IMR-90 (cell line): Measurements from ENCODE around the gene SPATA46. TPM values are rescaled to one million over a fixed set of nuclear protein-coding genes. Genes with fewer than 3 reads are reported as not detected.

Source experiments
- ATAC-seq: fragments of 200-7000 bp; cut with Tn5 transposase; 2 replicates; pipeline ENCODE4 v1.9.1; 2020; ENCODE audit warnings: low read depth, mild to moderate bottlenecking, moderate library complexity
- BruUV-seq: library from RNA; stranded (reverse); fragments of 400-500 nt; replicated peaks from 2 replicates; lab custom pipeline; 2021; lab: Mats Ljungman, UMichigan
- CTCF ChIA-PET: fragments of 300-600 bp; formaldehyde crosslinking; extraction: SDS; loops from one replicate; lab custom pipeline; 2021; ENCODE audit warnings: antibody characterized with exemption; lab: Yijun Ruan, JAX
- POLR2A ChIA-PET: fragments of 300-600 bp; sonication (Branson Sonifier 250); formaldehyde crosslinking; loops from one replicate; lab custom pipeline; 2022; ENCODE audit warnings: antibody characterized with exemption; ENCODE audit not compliant: unreplicated experiment; lab: Charles Lee
- DNase-seq: peaks from one replicate; pipeline ENCODE4 v3.0.0; 2013
- H2AFZ ChIP-seq: replicated peaks from 2 replicates; pipeline ENCODE3; 2013; ENCODE audit warnings: low read length, mild to moderate bottlenecking; ENCODE audit not compliant: poor library complexity
- H2AK5ac ChIP-seq: 2 replicates; pipeline ENCODE4 v1.6.1; 2013; ENCODE audit warnings: low read depth, low read length, inconsistent platforms
- H2AK9ac ChIP-seq: replicated peaks from 2 replicates; pipeline ENCODE3; 2013; ENCODE audit warnings: mild to moderate bottlenecking, low read depth, low read length, moderate library complexity; ENCODE audit not compliant: poor library complexity
- H2BK120ac ChIP-seq: 2 replicates; pipeline ENCODE4 v1.6.1; 2013; ENCODE audit warnings: low read depth, low read length, inconsistent platforms
- H2BK15ac ChIP-seq: 3 replicates; pipeline ENCODE4 v1.6.1; 2013; ENCODE audit warnings: low read depth, low read length, inconsistent platforms
- H2BK20ac ChIP-seq: 2 replicates; pipeline ENCODE4 v1.6.1; 2013; ENCODE audit warnings: low read depth, mild to moderate bottlenecking, inconsistent platforms, low read length, moderate library complexity
- H2BK5ac ChIP-seq: 2 replicates; pipeline ENCODE4 v1.6.1; 2013; ENCODE audit warnings: mild to moderate bottlenecking, low read depth, low read length, inconsistent platforms; ENCODE audit not compliant: poor library complexity, severe bottlenecking
- H3K14ac ChIP-seq: replicated peaks from 2 replicates; pipeline ENCODE4 v1.6.1; 2013; ENCODE audit warnings: low read depth, low read length, inconsistent platforms
- H3K18ac ChIP-seq: 2 replicates; pipeline ENCODE4 v1.6.1; 2013; ENCODE audit warnings: low read depth, low read length, control low read depth
- H3K23ac ChIP-seq: 2 replicates; pipeline ENCODE4 v1.6.1; 2013; ENCODE audit warnings: low read depth, low read length, inconsistent platforms
- H3K27ac ChIP-seq: 2 replicates; pipeline ENCODE4 v1.5.1; 2013; ENCODE audit warnings: mild to moderate bottlenecking, control low read depth, low read length; ENCODE audit not compliant: insufficient read depth
- H3K27me3 ChIP-seq: 2 replicates; pipeline ENCODE4 v1.6.1; 2013; ENCODE audit warnings: low read length; ENCODE audit not compliant: control insufficient read depth, insufficient read depth
- H3K36me3 ChIP-seq: 2 replicates; pipeline ENCODE4 v1.6.1; 2013; ENCODE audit warnings: low read length, mixed read lengths; ENCODE audit not compliant: control insufficient read depth, insufficient read depth
- H3K4ac ChIP-seq: 2 replicates; pipeline ENCODE4 v1.6.1; 2013; ENCODE audit warnings: low read depth, low read length, inconsistent platforms
- H3K4me1 ChIP-seq: 2 replicates; pipeline ENCODE4 v1.6.1; 2013; ENCODE audit warnings: low read length, mixed read lengths; ENCODE audit not compliant: control insufficient read depth, insufficient read depth
- H3K4me2 ChIP-seq: 2 replicates; pipeline ENCODE4 v1.6.1; 2013; ENCODE audit warnings: low read depth, mild to moderate bottlenecking, control low read depth, low read length, moderate library complexity
- H3K4me3 ChIP-seq: 2 replicates; pipeline ENCODE4 v1.5.1; 2013; ENCODE audit warnings: low read depth, mild to moderate bottlenecking, control low read depth, low read length, moderate library complexity; ENCODE audit not compliant: insufficient read depth
- H3K56ac ChIP-seq: 2 replicates; pipeline ENCODE4 v1.6.1; 2013; ENCODE audit warnings: low read length, inconsistent platforms; ENCODE audit not compliant: insufficient read depth; ENCODE audit errors: extremely low read depth
- H3K79me1 ChIP-seq, 2 experiments: 2 replicates each; pipeline ENCODE4 v1.6.1; 2013; ENCODE audit warnings: low read length in 2 of 2, inconsistent platforms in 1 of 2, low read depth in 1 of 2
- H3K9ac ChIP-seq: 2 replicates; pipeline ENCODE4 v1.6.1; 2013; ENCODE audit warnings: low read depth, low read length, control low read depth
- H3K9me1 ChIP-seq: 2 replicates; pipeline ENCODE4 v1.6.1; 2013; ENCODE audit warnings: low read length, inconsistent platforms; ENCODE audit not compliant: insufficient read depth
- H3K9me3 ChIP-seq: 2 replicates; pipeline ENCODE4 v1.6.1; 2013; ENCODE audit warnings: low read length; ENCODE audit not compliant: control insufficient read depth, insufficient read depth
- H4K20me1 ChIP-seq: 2 replicates; pipeline ENCODE4 v1.6.1; 2013; ENCODE audit warnings: low read length, inconsistent platforms; ENCODE audit not compliant: insufficient read depth
- H4K5ac ChIP-seq: 2 replicates; pipeline ENCODE4 v1.6.1; 2013; ENCODE audit warnings: mild to moderate bottlenecking, low read depth, low read length, control low read depth
- H4K8ac ChIP-seq, 2 experiments: 2 replicates each; pipeline ENCODE4 v1.6.1; 2013; ENCODE audit warnings: low read depth in 2 of 2, low read length in 2 of 2, control low read depth in 1 of 2, inconsistent platforms in 1 of 2
- H4K91ac ChIP-seq: 2 replicates; pipeline ENCODE4 v1.6.1; 2013; ENCODE audit warnings: low read depth, low read length, inconsistent platforms; ENCODE audit not compliant: insufficient read depth
- BHLHE40 ChIP-seq: fragments of 150-350 bp; IDR thresholded peaks from 2 replicates; pipeline ENCODE4 v1.6.1; 2016; ENCODE audit warnings: mild to moderate bottlenecking, low read depth, low read length
- CEBPB ChIP-seq: IDR thresholded peaks from 2 replicates; pipeline ENCODE4 v1.6.1; 2012; ENCODE audit warnings: low read depth, low read length, improper control_type of control experiment
- CHD1 ChIP-seq: IDR thresholded peaks from 2 replicates; pipeline ENCODE4 v1.6.1; 2012; ENCODE audit warnings: low read depth, low read length, improper control_type of control experiment
- FOS ChIP-seq: fragments of 150-350 bp; IDR thresholded peaks from 2 replicates; pipeline ENCODE4 v1.6.1; 2016; ENCODE audit warnings: low read depth, low read length
- MAFK ChIP-seq: IDR thresholded peaks from 2 replicates; pipeline ENCODE4 v1.6.1; 2012; ENCODE audit warnings: low read depth, low read length, improper control_type of control experiment
- MAZ ChIP-seq: IDR thresholded peaks from 2 replicates; pipeline ENCODE4 v1.6.1; 2012; ENCODE audit warnings: low read depth, mild to moderate bottlenecking, low read length, improper control_type of control experiment, moderate library complexity, borderline replicate concordance
- NFE2L2 ChIP-seq: fragments of 150-350 bp; IDR thresholded peaks from 2 replicates; pipeline ENCODE4 v1.6.1; 2016; ENCODE audit warnings: low read depth, mild to moderate bottlenecking, low read length
- RCOR1 ChIP-seq: IDR thresholded peaks from 2 replicates; pipeline ENCODE4 v1.6.1; 2012; ENCODE audit warnings: mild to moderate bottlenecking, low read length, improper control_type of control experiment; ENCODE audit not compliant: insufficient replicate concordance
- RFX5 ChIP-seq: IDR thresholded peaks from 2 replicates; pipeline ENCODE4 v1.8.0; 2012; ENCODE audit warnings: low read depth, mild to moderate bottlenecking, low read length, moderate library complexity
- SMC3 ChIP-seq: fragments of 150-350 bp; IDR thresholded peaks from 2 replicates; pipeline ENCODE4 v1.6.1; 2016; ENCODE audit warnings: low read depth, mild to moderate bottlenecking, antibody characterized with exemption, low read length, moderate library complexity
- WGBS, 2 experiments: methylation state at CpG; one replicate each; pipeline versions ENCODE4 v1.1.5 to v1.1.7; 2013; ENCODE audit warnings: missing lambda C conversion rate in 2 of 2; ENCODE audit not compliant: insufficient read length in 1 of 2; ENCODE audit errors: extremely low coverage in 2 of 2; 5-methylcytosine and 5-hydroxymethylcytosine counted together
- dilution Hi-C: fragments of 300-500 bp; cut with HindIII; formaldehyde crosslinking; loops from one replicate; pipeline ENCODE4 v1.14.3; 2018; ENCODE audit warnings: low sequenced_read_pairs; ENCODE audit not compliant: unreplicated experiment
- in situ Hi-C: fragments of 300-500 bp; cut with MboI; formaldehyde crosslinking; loops from 3 replicates; pipeline ENCODE4 v1.14.3; 2019; ENCODE audit warnings: low sequenced_read_pairs, inconsistent platforms, mixed read lengths
- intact Hi-C: fragments of 100-400 bp; cut with micrococcal nuclease; formaldehyde crosslinking; loops from 2 replicates; pipeline ENCODE4 v1.10.0; 2022
- polyA plus RNA-seq, 3 experiments: library from polyadenylated mRNA; depleted of rRNA; stranded (reverse); fragments of >200 nt; gene quantifications; 2 replicates each; pipeline ENCODE4 v1.2.3, GENCODE V29; 2012; ENCODE audit warnings: low replicate concordance in 1 of 3
- total RNA-seq: library from RNA; depleted of rRNA; stranded (reverse); fragments of >200 nt; gene quantifications from 2 replicates; pipeline ENCODE4 v1.2.3, GENCODE V29; 2012
- TF ChIP-seq, protein P1 (sequence below): fragments of 150-350 bp; IDR thresholded peaks from 2 replicates; pipeline ENCODE4 v1.6.1; 2017; ENCODE audit warnings: mild to moderate bottlenecking, antibody characterized with exemption, low read length, low read depth
- TF ChIP-seq, protein P2 (sequence below): conservative IDR thresholded peaks from 2 replicates; pipeline ENCODE4 v1.5.1; 2012; ENCODE audit warnings: mild to moderate bottlenecking, low read depth, low read length, improper control_type of control experiment
- TF ChIP-seq, protein P3 (sequence below): fragments of 150-350 bp; IDR thresholded peaks from 2 replicates; pipeline ENCODE4 v1.6.1; 2016; ENCODE audit warnings: low read depth, mild to moderate bottlenecking, low read length, moderate library complexity, borderline replicate concordance

SPATA46 gene
- total and polyA plus RNA-seq, 2 of the 4 experiments (the other 2 are of a cell fraction) = not detected

DNA sequence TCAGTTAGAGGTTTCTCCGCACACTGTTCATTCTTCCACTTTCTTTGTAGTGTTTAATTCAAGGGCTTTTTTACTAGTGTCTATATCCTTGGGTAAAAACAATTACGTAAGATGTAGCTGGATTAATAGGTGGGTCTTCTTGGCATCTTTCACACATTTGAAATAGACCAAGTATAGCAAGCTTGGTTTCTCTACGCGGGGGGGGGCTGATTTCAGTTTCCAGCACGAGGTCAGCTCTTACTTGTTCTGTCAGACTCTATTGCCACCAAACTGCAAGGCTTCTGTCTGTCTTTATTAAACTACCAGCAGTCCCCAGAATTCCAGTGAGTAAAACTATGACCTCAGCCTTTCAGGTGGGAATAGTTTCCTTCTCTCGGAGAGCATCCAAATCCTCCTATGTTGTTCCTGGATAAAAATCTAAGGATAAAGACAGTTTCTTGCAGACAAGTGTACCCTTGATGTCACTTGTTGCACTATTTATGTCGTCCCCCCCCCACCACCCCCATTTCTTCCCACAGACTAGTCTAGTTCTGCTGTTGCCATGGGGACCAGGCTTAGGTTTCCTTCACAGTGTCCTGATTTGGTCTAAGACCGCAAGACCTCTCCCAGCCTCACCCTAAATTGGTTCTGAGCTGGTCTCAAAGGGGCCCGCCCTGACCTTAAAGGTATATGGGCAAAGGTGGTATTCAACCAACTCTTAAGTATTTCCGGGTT, 17.0 kb downstream of the SPATA46 start:
- ChIA-PET POLR2A (no interaction called here), CTCF (no interaction called here)
- Histone ChIP-seq H3K36me3 (no peaks in the 10 kb centered on the region), H3K4ac (no peak overlapping the region), H2BK120ac (no peak overlapping the region), H4K5ac (no peak overlapping the region), H2BK20ac (no peak overlapping the region), H2BK15ac (no peak overlapping the region), H2AK9ac (no peak overlapping the region), H2AFZ (no peak overlapping the region), H3K23ac (no peak overlapping the region), H3K9me1 (no peaks in the 10 kb centered on the region; the same call in 1 of the 2 replicates), H3K4me2 (no peak overlapping the region), H3K27ac (no peak overlapping the region), H3K14ac (no peak overlapping the region), H4K91ac (no peak overlapping the region), H3K18ac (no peak overlapping the region), H2AK5ac (no peak overlapping the region), H3K9me3 (no peaks in the 10 kb centered on the region), H3K9ac (no peak overlapping the region), H4K8ac (no peak overlapping the region), H3K79me1 (no peaks in the 10 kb centered on the region), H3K27me3 (peaks cover 5% of the 10 kb centered on the region), H3K56ac (no peak overlapping the region), H3K4me1 (no peaks in the 10 kb centered on the region), H4K20me1 (no peaks in the 10 kb centered on the region), H2BK5ac (no peak overlapping the region), H3K4me3 (no peak overlapping the region)
- in situ Hi-C loops (no loop called here), intact Hi-C loops (no loop called here), dilution Hi-C loops (no loop called here)
- ATAC-seq = no peak
- TF ChIP-seq CHD1 (no peak), BHLHE40 (no peak), SMC3 (no peak), RFX5 (no peak), RCOR1 (no peak), CEBPB (no peak), MAZ (no peak), NFE2L2 (no peak), MAFK (no peak), FOS (no peak)
- TF ChIP-seq, protein P1, sequence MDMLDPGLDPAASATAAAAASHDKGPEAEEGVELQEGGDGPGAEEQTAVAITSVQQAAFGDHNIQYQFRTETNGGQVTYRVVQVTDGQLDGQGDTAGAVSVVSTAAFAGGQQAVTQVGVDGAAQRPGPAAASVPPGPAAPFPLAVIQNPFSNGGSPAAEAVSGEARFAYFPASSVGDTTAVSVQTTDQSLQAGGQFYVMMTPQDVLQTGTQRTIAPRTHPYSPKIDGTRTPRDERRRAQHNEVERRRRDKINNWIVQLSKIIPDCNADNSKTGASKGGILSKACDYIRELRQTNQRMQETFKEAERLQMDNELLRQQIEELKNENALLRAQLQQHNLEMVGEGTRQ = no peak
- TF ChIP-seq, protein P2, sequence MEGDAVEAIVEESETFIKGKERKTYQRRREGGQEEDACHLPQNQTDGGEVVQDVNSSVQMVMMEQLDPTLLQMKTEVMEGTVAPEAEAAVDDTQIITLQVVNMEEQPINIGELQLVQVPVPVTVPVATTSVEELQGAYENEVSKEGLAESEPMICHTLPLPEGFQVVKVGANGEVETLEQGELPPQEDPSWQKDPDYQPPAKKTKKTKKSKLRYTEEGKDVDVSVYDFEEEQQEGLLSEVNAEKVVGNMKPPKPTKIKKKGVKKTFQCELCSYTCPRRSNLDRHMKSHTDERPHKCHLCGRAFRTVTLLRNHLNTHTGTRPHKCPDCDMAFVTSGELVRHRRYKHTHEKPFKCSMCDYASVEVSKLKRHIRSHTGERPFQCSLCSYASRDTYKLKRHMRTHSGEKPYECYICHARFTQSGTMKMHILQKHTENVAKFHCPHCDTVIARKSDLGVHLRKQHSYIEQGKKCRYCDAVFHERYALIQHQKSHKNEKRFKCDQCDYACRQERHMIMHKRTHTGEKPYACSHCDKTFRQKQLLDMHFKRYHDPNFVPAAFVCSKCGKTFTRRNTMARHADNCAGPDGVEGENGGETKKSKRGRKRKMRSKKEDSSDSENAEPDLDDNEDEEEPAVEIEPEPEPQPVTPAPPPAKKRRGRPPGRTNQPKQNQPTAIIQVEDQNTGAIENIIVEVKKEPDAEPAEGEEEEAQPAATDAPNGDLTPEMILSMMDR = no peak
- TF ChIP-seq, protein P3, sequence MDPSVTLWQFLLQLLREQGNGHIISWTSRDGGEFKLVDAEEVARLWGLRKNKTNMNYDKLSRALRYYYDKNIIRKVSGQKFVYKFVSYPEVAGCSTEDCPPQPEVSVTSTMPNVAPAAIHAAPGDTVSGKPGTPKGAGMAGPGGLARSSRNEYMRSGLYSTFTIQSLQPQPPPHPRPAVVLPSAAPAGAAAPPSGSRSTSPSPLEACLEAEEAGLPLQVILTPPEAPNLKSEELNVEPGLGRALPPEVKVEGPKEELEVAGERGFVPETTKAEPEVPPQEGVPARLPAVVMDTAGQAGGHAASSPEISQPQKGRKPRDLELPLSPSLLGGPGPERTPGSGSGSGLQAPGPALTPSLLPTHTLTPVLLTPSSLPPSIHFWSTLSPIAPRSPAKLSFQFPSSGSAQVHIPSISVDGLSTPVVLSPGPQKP = no peak
- no peak for DNase-seq
- no TSS peak for BruUV-seq
- WGBS, 2 experiments = 0% methylated on average over 1 of the region's 10 CpGs; no CpG with 5 or more reads in 1 of the 2 experiments
